GM12892 (cell line): ENCODE measurements around the gene ASIC2.

Experiments used
- DNase-seq: peaks from one replicate; pipeline ENCODE4 v3.0.0; 2011; ENCODE audit not compliant: insufficient read length
- FAIRE-seq: peaks from 2 replicates; lab custom pipeline; 2011; peaks lifted over from hg19 to GRCh38; lab: Jason Lieb, UNC
- POLR2A ChIP-seq: IDR thresholded peaks from 2 replicates; pipeline ENCODE4 v1.6.1; 2011; ENCODE audit warnings: low read depth, low read length, control low read depth
- POLR2AphosphoS5 ChIP-seq: IDR thresholded peaks from 2 replicates; pipeline ENCODE4 v1.6.1; 2011; ENCODE audit warnings: low read depth, low read length, control low read depth
- TAF1 ChIP-seq: IDR thresholded peaks from 2 replicates; pipeline ENCODE4 v1.6.1; 2011; ENCODE audit warnings: low read depth, mild to moderate bottlenecking, control low read depth, low read length, borderline replicate concordance

ASIC2 gene

GRCh38 chr17:33057564-33057963, 235.5 kb downstream of the ASIC2 start:
- TF ChIP-seq TAF1 (no peak), POLR2A (no peak), POLR2AphosphoS5 (no peak)
- FAIRE-seq (no peak), DNase-seq (no peak)

- no peak for DNase-seq
- no peak for TF ChIP-seq POLR2AphosphoS5
- TF ChIP-seq POLR2A = no peak
- TF ChIP-seq TAF1 = no peak
- no peak for FAIRE-seq
These were observed 236.5 kb downstream of the ASIC2 start for GRCh38 chr17:33056399-33057146.

- FAIRE-seq (no peak), DNase-seq (no peak)
- TF ChIP-seq POLR2AphosphoS5 (no peak), POLR2A (no peak), TAF1 (no peak)
These were observed 237.3 kb downstream of the ASIC2 start for GRCh38 chr17:33055746-33056145.

- TF ChIP-seq POLR2A = no peak
- no peak for TF ChIP-seq POLR2AphosphoS5
- TF ChIP-seq TAF1 = no peak
- DNase-seq (no peak), FAIRE-seq (no peak)
These were observed 237.9 kb downstream of the ASIC2 start for GRCh38 chr17:33055171-33055611.

- DNase-seq (no peak), FAIRE-seq (no peak)
- TF ChIP-seq TAF1 (no peak), POLR2A (no peak), POLR2AphosphoS5 (no peak)
These were observed 238.7 kb downstream of the ASIC2 start for GRCh38 chr17:33054412-33054811.

GRCh38 chr17:33053676-33054075, 239.4 kb downstream of the ASIC2 start:
- FAIRE-seq = no peak
- TF ChIP-seq TAF1 = no peak
- no peak for TF ChIP-seq POLR2AphosphoS5
- TF ChIP-seq POLR2A = no peak
- no peak for DNase-seq

GRCh38 chr17:33052856-33053255, 240.2 kb downstream of the ASIC2 start:
- no peak for DNase-seq
- no peak for TF ChIP-seq POLR2AphosphoS5
- no peak for TF ChIP-seq TAF1
- no peak for TF ChIP-seq POLR2A
- FAIRE-seq = no peak

GRCh38 chr17:33050611-33051140, 242.4 kb downstream of the ASIC2 start:
- TF ChIP-seq TAF1 = no peak
- no peak for TF ChIP-seq POLR2A
- no peak for TF ChIP-seq POLR2AphosphoS5
- DNase-seq (no peak), FAIRE-seq (no peak)

- TF ChIP-seq TAF1 (no peak), POLR2AphosphoS5 (no peak), POLR2A (no peak)
- DNase-seq (peak; percentile 32), FAIRE-seq (peak; percentile 90)
These were observed 243.2 kb downstream of the ASIC2 start for GRCh38 chr17:33049781-33050414.

GRCh38 chr17:33046361-33047255, 246.5 kb downstream of the ASIC2 start:
- FAIRE-seq (no peak), DNase-seq (no peak)
- no peak for TF ChIP-seq TAF1
- no peak for TF ChIP-seq POLR2AphosphoS5
- no peak for TF ChIP-seq POLR2A

GRCh38 chr17:33045216-33045615, 247.9 kb downstream of the ASIC2 start:
- FAIRE-seq (no peak), DNase-seq (no peak)
- TF ChIP-seq TAF1 (no peak), POLR2AphosphoS5 (no peak), POLR2A (no peak)

- DNase-seq = no peak
- no peak for FAIRE-seq
These were observed 248.3 kb downstream of the ASIC2 start for GRCh38 chr17:33044771-33045170.

More at GRCh38 chr17:33044771-33045170, 248.3 kb downstream of the ASIC2 start:
- TF ChIP-seq TAF1 (no peak), POLR2A (no peak), POLR2AphosphoS5 (no peak)
